GM03348 (cell line): ENCODE results near the gene MADCAM1.
"Not testable (repeated sequence)": the region's sequence is repeated elsewhere in the genome, so short reads cannot be mapped to it uniquely, and the experiment has no call there.

ENCODE experiments used
- DNase-seq: peaks from one replicate; pipeline ENCODE4 v3.0.0; 2012; ENCODE audit warnings: low spot score

The MADCAM1 gene

GRCh38 chr19:465056-465816, 31.1 kb upstream of the MADCAM1 start:
- DNase-seq = no peak

- no peak for DNase-seq
These were observed 28.7 kb upstream of the MADCAM1 start for GRCh38 chr19:467554-467953.

- no peak for DNase-seq
These were observed 27.6 kb upstream of the MADCAM1 start for GRCh38 chr19:468587-469256.

- DNase-seq = no peak
These were observed 26.5 kb upstream of the MADCAM1 start for GRCh38 chr19:469833-470232.

GRCh38 chr19:470701-471100, 25.6 kb upstream of the MADCAM1 start:
- no peak for DNase-seq

GRCh38 chr19:472005-472858, 24.1 kb upstream of the MADCAM1 start:
- no peak for DNase-seq

GRCh38 chr19:474126-475078, 21.9 kb upstream of the MADCAM1 start:
- no peak for DNase-seq

GRCh38 chr19:475360-475759, 20.9 kb upstream of the MADCAM1 start:
- DNase-seq = no peak

GRCh38 chr19:478236-478903, 17.9 kb upstream of the MADCAM1 start:
- DNase-seq = no peak

- no peak for DNase-seq
These were observed 17.3 kb upstream of the MADCAM1 start for GRCh38 chr19:478976-479375.

GRCh38 chr19:480016-480855, 16.1 kb upstream of the MADCAM1 start:
- no peak for DNase-seq

GRCh38 chr19:481100-481499, 15.2 kb upstream of the MADCAM1 start:
- DNase-seq = not testable (repeated sequence)

GRCh38 chr19:482186-483041, 13.9 kb upstream of the MADCAM1 start:
- DNase-seq = no peak

- no peak for DNase-seq
These were observed 12.8 kb upstream of the MADCAM1 start for GRCh38 chr19:483332-484072.

GRCh38 chr19:484494-484893, 11.8 kb upstream of the MADCAM1 start:
- DNase-seq = no peak

GRCh38 chr19:485077-485476, 11.2 kb upstream of the MADCAM1 start:
- no peak for DNase-seq

- peak; percentile 64 for DNase-seq
These were observed 10.6 kb upstream of the MADCAM1 start for GRCh38 chr19:485583-486236.
